Smooth muscle cell (in vitro differentiated cells): ENCODE results near the gene ZSCAN4. TPM values are rescaled to one million over a fixed set of nuclear protein-coding genes. Genes with fewer than 3 reads are reported as not detected.

Experiments used
- DNase-seq: peaks from one replicate; lab custom pipeline; 2025; ENCODE audit not compliant: unreplicated experiment; lab: John Stamatoyannopoulos, UW
- H2AFZ ChIP-seq: fragments of 200-600 bp; sonication (generic); 2 replicates; pipeline ENCODE4 v1.6.0; 2016; ENCODE audit warnings: antibody characterized with exemption, low read depth, mild to moderate bottlenecking
- H3F3A ChIP-seq: fragments of 200-600 bp; sonication (generic); 2 replicates; pipeline ENCODE4 v1.6.0; 2017; ENCODE audit warnings: antibody characterized with exemption, low read depth
- H3K27ac ChIP-seq: fragments of 200-600 bp; sonication (generic); 2 replicates; pipeline ENCODE4 v1.5.1; 2016; ENCODE audit warnings: low read depth, mild to moderate bottlenecking
- H3K27me3 ChIP-seq: fragments of 200-600 bp; sonication (generic); 2 replicates; pipeline ENCODE4 v1.6.1; 2016; ENCODE audit warnings: low read depth, mild to moderate bottlenecking
- H3K36me3 ChIP-seq: fragments of 200-600 bp; sonication (generic); 2 replicates; pipeline ENCODE4 v1.5.1; 2016; ENCODE audit warnings: low read depth
- H3K4me1 ChIP-seq: fragments of 200-600 bp; sonication (generic); 2 replicates; pipeline ENCODE4 v1.5.1; 2016; ENCODE audit warnings: low read depth
- H3K4me2 ChIP-seq: fragments of 200-600 bp; sonication (generic); 2 replicates; pipeline ENCODE4 v1.6.0; 2016; ENCODE audit warnings: mild to moderate bottlenecking
- H3K4me3 ChIP-seq: fragments of 200-600 bp; sonication (generic); 2 replicates; pipeline ENCODE4 v1.5.1; 2016; ENCODE audit warnings: mild to moderate bottlenecking
- H3K79me2 ChIP-seq: fragments of 200-600 bp; sonication (generic); 2 replicates; pipeline ENCODE4 v1.6.0; 2016; ENCODE audit warnings: low read depth, mild to moderate bottlenecking
- H3K9ac ChIP-seq: fragments of 200-600 bp; sonication (generic); 2 replicates; pipeline ENCODE4 v1.6.0; 2016; ENCODE audit warnings: low read depth
- H3K9me3 ChIP-seq: fragments of 200-600 bp; sonication (generic); replicated peaks from 2 replicates; pipeline ENCODE4 v1.5.1; 2016; ENCODE audit warnings: low read depth
- H4K20me1 ChIP-seq: fragments of 200-600 bp; sonication (generic); 2 replicates; pipeline ENCODE4 v1.6.0; 2016; ENCODE audit warnings: low read depth
- WGBS: methylation state at CpG from one replicate; pipeline ENCODE4 v1.1.7; 2016; ENCODE audit warnings: low lambda C conversion rate; 5-methylcytosine and 5-hydroxymethylcytosine counted together
- polyA plus RNA-seq: library from polyadenylated mRNA; unstranded; fragments of >200 nt; fragmentation: Nextera tagmentation; extraction: Ambion mirVana; gene quantifications from 2 replicates; pipeline ENCODE4 v1.2.1, GENCODE V29; 2016
- total RNA-seq: library from RNA; depleted of rRNA; stranded (reverse); fragments of >200 nt; gene quantifications from 2 replicates; pipeline ENCODE4 v1.2.3, GENCODE V29; 2014
- TF ChIP-seq, protein P1 (sequence below): fragments of 200-600 bp; sonication (generic); IDR thresholded peaks from 2 replicates; pipeline ENCODE4 v1.5.1; 2017; ENCODE audit warnings: borderline replicate concordance, mild to moderate bottlenecking, antibody characterized with exemption; ENCODE audit not compliant: insufficient read depth, poor library complexity, severe bottlenecking

The ZSCAN4 gene
- total and polyA plus RNA-seq, 2 experiments from 2014 or later = 0.27 TPM; not detected in 1

DNA sequence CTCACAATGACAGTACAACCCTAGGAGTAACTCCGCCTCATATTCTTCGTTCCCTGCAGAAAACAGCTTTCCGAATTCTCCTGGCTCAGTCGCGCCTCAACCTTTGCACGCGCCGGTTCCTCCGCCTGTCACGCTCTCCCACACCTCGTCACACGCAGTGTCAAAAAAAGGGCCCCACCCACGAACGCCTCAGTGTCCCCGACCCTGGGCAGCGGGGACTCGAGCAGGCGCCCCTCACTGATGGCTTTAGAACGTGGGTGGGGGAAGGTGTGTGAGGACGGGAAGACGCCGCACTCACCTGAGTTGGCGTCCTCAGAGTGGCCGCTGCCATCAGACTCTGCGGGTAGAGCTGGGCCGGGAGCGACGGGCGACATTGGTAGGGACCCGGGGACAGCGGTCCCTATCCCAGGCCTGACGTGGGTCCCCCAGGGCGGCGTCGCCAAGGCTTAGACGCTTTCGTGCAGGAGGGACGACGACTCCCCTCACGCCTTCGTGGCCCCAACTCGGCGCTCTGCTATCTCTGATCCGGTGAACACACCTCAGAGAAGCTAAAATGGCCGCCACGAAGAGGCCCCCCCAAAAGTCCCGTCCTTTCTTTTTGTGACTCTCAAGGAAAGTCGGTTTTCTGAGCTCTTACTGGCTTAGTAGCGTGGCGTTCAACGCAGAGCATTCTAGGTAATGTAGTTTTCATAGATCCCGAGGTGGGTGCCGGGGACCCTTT, 40.1 kb downstream of the ZSCAN4 start, which contains the start of gene ZNF154:
TSS of gene ZNF154 (minus strand) at position 564 of the 721 bp plus-strand sequence. CDS start at position 331, 233 bp downstream.
- peak within 1 kb of the TSS; percentile 82 for H3K27ac ChIP-seq
- H3K36me3 ChIP-seq = no peaks in the 10 kb centered on the region
- peaks cover 13% of the 10 kb centered on the region for H4K20me1 ChIP-seq
- no peaks in the 10 kb centered on the region for H3K9me3 ChIP-seq
- peaks cover 46% of the 10 kb centered on the region for H3K79me2 ChIP-seq
- peaks cover 6% of the 10 kb centered on the region for H3K4me1 ChIP-seq
- H3K4me2 ChIP-seq = peak within 1 kb of the TSS; percentile 91
- H3F3A ChIP-seq = no peaks in the 10 kb centered on the region
- H3K27me3 ChIP-seq = no peaks in the 10 kb centered on the region
- WGBS = 1% methylated on average over 50 of the region's 53 CpGs
- TF ChIP-seq, protein P1, sequence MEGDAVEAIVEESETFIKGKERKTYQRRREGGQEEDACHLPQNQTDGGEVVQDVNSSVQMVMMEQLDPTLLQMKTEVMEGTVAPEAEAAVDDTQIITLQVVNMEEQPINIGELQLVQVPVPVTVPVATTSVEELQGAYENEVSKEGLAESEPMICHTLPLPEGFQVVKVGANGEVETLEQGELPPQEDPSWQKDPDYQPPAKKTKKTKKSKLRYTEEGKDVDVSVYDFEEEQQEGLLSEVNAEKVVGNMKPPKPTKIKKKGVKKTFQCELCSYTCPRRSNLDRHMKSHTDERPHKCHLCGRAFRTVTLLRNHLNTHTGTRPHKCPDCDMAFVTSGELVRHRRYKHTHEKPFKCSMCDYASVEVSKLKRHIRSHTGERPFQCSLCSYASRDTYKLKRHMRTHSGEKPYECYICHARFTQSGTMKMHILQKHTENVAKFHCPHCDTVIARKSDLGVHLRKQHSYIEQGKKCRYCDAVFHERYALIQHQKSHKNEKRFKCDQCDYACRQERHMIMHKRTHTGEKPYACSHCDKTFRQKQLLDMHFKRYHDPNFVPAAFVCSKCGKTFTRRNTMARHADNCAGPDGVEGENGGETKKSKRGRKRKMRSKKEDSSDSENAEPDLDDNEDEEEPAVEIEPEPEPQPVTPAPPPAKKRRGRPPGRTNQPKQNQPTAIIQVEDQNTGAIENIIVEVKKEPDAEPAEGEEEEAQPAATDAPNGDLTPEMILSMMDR = no peak
- peak within 1 kb of the TSS; percentile 94 for H3K9ac ChIP-seq
- H2AFZ ChIP-seq = peak within 1 kb of the TSS; percentile 94
- H3K4me3 ChIP-seq = peak within 1 kb of the TSS; percentile 89
- peak; percentile 42 for DNase-seq

DNA sequence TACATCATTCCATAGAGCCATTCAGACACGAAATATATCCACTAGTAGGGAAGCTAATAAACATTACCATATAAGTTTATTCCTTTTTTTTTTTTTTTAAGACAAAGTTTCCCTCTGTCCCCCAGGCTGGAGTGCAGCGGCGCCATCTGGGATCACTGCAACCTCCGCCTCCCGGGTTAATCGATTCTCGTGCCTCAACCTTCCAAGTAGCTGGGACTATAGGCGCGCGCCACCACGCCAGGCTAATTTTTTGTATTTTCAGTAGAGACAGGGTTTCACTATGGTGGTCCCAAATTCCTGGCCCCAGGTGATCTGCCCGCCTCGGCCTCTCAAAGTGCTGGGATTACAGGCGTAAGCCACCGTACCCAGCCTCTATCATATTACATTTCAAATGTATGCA, 40.9 kb downstream of the ZSCAN4 start:
- TF ChIP-seq, protein P1 = no peak
- Histone ChIP-seq H3F3A (no peaks in the 10 kb centered on the region), H3K4me1 (peaks cover 6% of the 10 kb centered on the region), H2AFZ (peak overlapping the region; percentile 94), H3K4me3 (peak overlapping the region; percentile 89), H4K20me1 (peaks cover 13% of the 10 kb centered on the region), H3K9me3 (no peaks in the 10 kb centered on the region), H3K27ac (no peak overlapping the region), H3K9ac (no peak overlapping the region), H3K4me2 (peak overlapping the region; percentile 91), H3K27me3 (no peaks in the 10 kb centered on the region), H3K36me3 (no peaks in the 10 kb centered on the region), H3K79me2 (peaks cover 38% of the 10 kb centered on the region)
- DNase-seq = no peak
- WGBS = 64% methylated on average over 15 of the region's 15 CpGs

DNA sequence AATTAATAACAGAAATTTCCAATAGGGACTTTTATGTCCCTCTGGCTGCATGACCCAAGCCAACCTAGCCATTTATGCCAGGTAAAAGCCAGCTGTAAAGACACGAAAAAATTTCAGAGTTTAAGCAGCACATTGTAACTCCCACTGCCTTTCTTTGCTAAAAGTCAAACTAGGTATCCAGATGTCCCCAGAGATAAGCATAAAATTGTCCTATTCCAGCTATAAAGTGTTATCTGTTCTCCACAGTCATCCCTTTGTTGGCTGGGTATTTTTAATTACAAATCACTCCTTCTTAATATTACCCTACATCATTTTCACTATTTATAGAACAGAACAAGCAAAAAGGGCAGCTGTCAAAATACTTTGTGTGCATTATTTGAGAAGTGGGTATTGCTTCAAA, 43.5 kb downstream of the ZSCAN4 start:
- Histone ChIP-seq H3K4me2 (no peak overlapping the region), H3K36me3 (no peaks in the 10 kb centered on the region), H3K4me1 (peaks cover 4% of the 10 kb centered on the region), H4K20me1 (no peaks in the 10 kb centered on the region), H3F3A (no peaks in the 10 kb centered on the region), H2AFZ (no peak overlapping the region), H3K27ac (no peak overlapping the region), H3K27me3 (no peaks in the 10 kb centered on the region), H3K9ac (no peak overlapping the region), H3K79me2 (peaks cover 12% of the 10 kb centered on the region), H3K4me3 (no peak overlapping the region), H3K9me3 (no peaks in the 10 kb centered on the region)
- 71% methylated on average over 1 of the region's 1 CpG for WGBS
- no peak for DNase-seq
- TF ChIP-seq, protein P1 = no peak

DNA sequence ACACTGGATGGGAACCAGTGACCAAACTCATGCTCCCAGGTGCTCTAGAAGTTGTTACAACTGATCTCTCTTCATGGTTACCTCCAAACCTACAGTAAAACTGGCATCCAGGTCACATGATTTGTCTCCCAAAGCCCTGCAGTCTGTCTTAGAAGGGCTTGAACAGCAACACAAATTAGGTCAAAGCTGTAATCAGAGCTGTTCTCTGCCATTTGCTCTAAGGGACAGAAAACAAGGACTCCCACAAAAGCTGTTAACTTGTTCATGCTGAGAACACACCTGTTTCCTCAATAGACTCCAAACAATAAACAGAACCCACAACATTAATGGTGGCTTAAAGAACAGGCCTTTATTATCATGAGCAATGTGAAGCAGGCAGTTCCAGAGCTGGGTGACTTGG, 50.7 kb downstream of the ZSCAN4 start:
- H3F3A ChIP-seq = no peaks in the 10 kb centered on the region
- peaks cover 3% of the 10 kb centered on the region for H3K79me2 ChIP-seq
- DNase-seq = no peak
- H2AFZ ChIP-seq = no peak overlapping the region
- no peak overlapping the region for H3K4me3 ChIP-seq
- H3K27me3 ChIP-seq = no peaks in the 10 kb centered on the region
- H3K4me2 ChIP-seq = no peak overlapping the region
- H3K36me3 ChIP-seq = peaks cover 37% of the 10 kb centered on the region
- TF ChIP-seq, protein P1 = no peak
- no peaks in the 10 kb centered on the region for H4K20me1 ChIP-seq
- no peak overlapping the region for H3K9ac ChIP-seq
- H3K4me1 ChIP-seq = no peaks in the 10 kb centered on the region
- no peak overlapping the region for H3K27ac ChIP-seq
- H3K9me3 ChIP-seq = peaks cover 25% of the 10 kb centered on the region
